Measurements from ENCODE around the gene LAMA3. TPM values are rescaled to one million over a fixed set of nuclear protein-coding genes. Genes with fewer than 3 reads are reported as not detected.
A peak's percentile ranks its signal among the peaks of the same experiment; 100 is the strongest.

Gene LAMA3
- total RNA-seq, 6 experiments from 2014 or later = 1.3 to 5.0 (median 3.0) TPM

- TF ChIP-seq, protein P1, sequence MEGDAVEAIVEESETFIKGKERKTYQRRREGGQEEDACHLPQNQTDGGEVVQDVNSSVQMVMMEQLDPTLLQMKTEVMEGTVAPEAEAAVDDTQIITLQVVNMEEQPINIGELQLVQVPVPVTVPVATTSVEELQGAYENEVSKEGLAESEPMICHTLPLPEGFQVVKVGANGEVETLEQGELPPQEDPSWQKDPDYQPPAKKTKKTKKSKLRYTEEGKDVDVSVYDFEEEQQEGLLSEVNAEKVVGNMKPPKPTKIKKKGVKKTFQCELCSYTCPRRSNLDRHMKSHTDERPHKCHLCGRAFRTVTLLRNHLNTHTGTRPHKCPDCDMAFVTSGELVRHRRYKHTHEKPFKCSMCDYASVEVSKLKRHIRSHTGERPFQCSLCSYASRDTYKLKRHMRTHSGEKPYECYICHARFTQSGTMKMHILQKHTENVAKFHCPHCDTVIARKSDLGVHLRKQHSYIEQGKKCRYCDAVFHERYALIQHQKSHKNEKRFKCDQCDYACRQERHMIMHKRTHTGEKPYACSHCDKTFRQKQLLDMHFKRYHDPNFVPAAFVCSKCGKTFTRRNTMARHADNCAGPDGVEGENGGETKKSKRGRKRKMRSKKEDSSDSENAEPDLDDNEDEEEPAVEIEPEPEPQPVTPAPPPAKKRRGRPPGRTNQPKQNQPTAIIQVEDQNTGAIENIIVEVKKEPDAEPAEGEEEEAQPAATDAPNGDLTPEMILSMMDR (IDR thresholded peaks at IDR 0.05) = no peak
- TF ChIP-seq POLR2A (IDR thresholded peaks at IDR 0.05) = no peak
- Histone ChIP-seq H3K9me3 (no peaks in the 10 kb centered on the region), H3K27ac (no peak overlapping the region), H3K4me3 (no peak overlapping the region), H3K36me3 (no peaks in the 10 kb centered on the region), H3K4me1 (peaks cover 0 to 10% (median 4%) of the 10 kb centered on the region in 4 donors), H3K27me3 (no peaks in the 10 kb centered on the region)
- no CpG with 5 or more reads among the region's 19 CpGs for WGBS (ENCODE audit: insufficient coverage, low coverage, low lambda C conversion rate, missing lambda C conversion rate)
- intact Hi-C loops (cut with DNase I) = no loop called here
- DNase-seq = peak in 2 of 3 donors; percentile 50 to 67
- ATAC-seq = peak; percentile 67 to 95 (median 82)
These were observed 158.2 kb downstream of the LAMA3 start for GRCh38 chr18:23847321-23847986.

DNA sequence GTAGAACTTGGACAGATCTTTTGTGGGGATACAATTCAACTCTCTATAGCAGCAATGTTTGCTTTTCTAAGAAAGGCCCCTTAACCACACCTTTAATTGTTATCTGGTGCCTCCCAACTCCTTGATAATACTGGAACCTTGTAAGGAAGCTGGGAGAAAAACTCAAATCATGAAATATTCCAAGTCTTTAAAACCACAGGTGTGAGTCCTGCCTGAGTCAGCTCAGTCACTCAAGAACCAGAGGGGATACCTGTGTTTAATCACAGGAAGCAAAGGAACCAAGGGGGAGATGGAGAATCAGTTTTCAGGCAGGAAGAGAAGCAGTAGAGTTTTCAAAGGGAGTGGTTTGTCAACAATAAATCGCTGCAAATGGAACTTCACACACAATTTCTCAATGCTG lies 159.9 kb downstream of the LAMA3 start:
- intact Hi-C loops (cut with DNase I) = no loop called here
- 18% methylated on average over 1 of the region's 1 CpG for WGBS (ENCODE audit: insufficient coverage, low coverage, low lambda C conversion rate, missing lambda C conversion rate)
- TF ChIP-seq, protein P1 (IDR thresholded peaks at IDR 0.05) = no peak
- TF ChIP-seq POLR2A (IDR thresholded peaks at IDR 0.05) = no peak
- Histone ChIP-seq H3K36me3 (no peaks in the 10 kb centered on the region), H3K9me3 (no peaks in the 10 kb centered on the region), H3K27ac (no peak overlapping the region), H3K4me1 (peaks cover 0 to 10% (median 4%) of the 10 kb centered on the region in 4 donors), H3K4me3 (no peak overlapping the region), H3K27me3 (no peaks in the 10 kb centered on the region)
- DNase-seq (no peak), ATAC-seq (no peak)

GRCh38 chr18:23850215-23850614 lies 161.0 kb downstream of the LAMA3 start:
- 90% methylated on average over 3 of the region's 3 CpGs for WGBS (ENCODE audit: insufficient coverage, low coverage, low lambda C conversion rate, missing lambda C conversion rate)
- no peak overlapping the region for H3K27ac ChIP-seq
- H3K36me3 ChIP-seq = no peaks in the 10 kb centered on the region
- intact Hi-C loops (cut with DNase I) = no loop called here
- H3K9me3 ChIP-seq = no peaks in the 10 kb centered on the region
- TF ChIP-seq, protein P1 (IDR thresholded peaks at IDR 0.05) = no peak
- TF ChIP-seq POLR2A (IDR thresholded peaks at IDR 0.05) = no peak
- H3K4me1 ChIP-seq = peaks cover 0 to 10% (median 4%) of the 10 kb centered on the region in 4 donors
- DNase-seq (no peak), ATAC-seq (no peak)
- H3K4me3 ChIP-seq = no peak overlapping the region
- H3K27me3 ChIP-seq = no peaks in the 10 kb centered on the region

GRCh38 chr18:23851470-23852002 lies 162.3 kb downstream of the LAMA3 start:
- Histone ChIP-seq H3K9me3 (no peaks in the 10 kb centered on the region), H3K36me3 (no peaks in the 10 kb centered on the region), H3K27ac (no peak overlapping the region), H3K4me3 (no peak overlapping the region), H3K27me3 (no peaks in the 10 kb centered on the region), H3K4me1 (peaks cover 0 to 10% (median 4%) of the 10 kb centered on the region in 4 donors)
- intact Hi-C loops (cut with DNase I) = no loop called here
- no peak for TF ChIP-seq POLR2A (IDR thresholded peaks at IDR 0.05)
- TF ChIP-seq, protein P1 (IDR thresholded peaks at IDR 0.05) = no peak
- WGBS (ENCODE audit: insufficient coverage, low coverage, low lambda C conversion rate, missing lambda C conversion rate) = 18% methylated on average over 3 of the region's 3 CpGs
- no peak for DNase-seq
- ATAC-seq = peak; percentile 35 to 61 (median 48)

All from right lobe of liver (tissue), 6 donors.